HUDEP-2 (cell line): ENCODE measurements around the gene TMSB15C.
"Not testable (repeated sequence)": the region's sequence is repeated elsewhere in the genome, so short reads cannot be mapped to it uniquely, and the experiment has no call there.

Source experiments
- DNase-seq, 76 experiments: peaks; one replicate each; lab custom pipeline; 2025; ENCODE audit not compliant: unreplicated experiment in 76 of 76; lab: John Stamatoyannopoulos, UW

TMSB15C gene

GRCh38 chrX:104054956-104055355 is 21.1 kb downstream of the TMSB15C start:
- DNase-seq: not testable (repeated sequence)

GRCh38 chrX:104047171-104047570 is 28.9 kb downstream of the TMSB15C start:
- DNase-seq: no peak

DNA sequence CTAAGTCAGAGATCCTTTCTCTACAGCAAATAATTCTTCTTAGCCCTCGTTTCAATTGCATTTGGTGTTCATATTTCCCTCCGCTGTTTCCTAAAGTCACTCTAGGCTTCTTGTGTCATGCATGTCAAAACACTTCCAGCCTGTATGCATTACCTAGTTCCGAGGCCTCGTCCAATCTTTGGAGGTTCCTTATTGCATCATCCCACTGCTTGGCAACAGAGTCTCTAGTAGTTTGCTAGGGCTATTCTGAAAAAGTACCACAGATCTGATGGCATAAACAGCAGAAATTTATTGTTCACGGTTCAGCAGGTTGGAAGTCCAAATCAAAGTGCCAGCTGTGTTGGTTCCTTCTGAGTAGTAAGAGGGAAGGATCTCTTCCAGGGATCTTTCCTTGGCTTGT is 30.4 kb downstream of the TMSB15C start:
- DNase-seq: no peak

GRCh38 chrX:104041003-104041402 is 35.0 kb downstream of the TMSB15C start:
- DNase-seq: no peak

DNA sequence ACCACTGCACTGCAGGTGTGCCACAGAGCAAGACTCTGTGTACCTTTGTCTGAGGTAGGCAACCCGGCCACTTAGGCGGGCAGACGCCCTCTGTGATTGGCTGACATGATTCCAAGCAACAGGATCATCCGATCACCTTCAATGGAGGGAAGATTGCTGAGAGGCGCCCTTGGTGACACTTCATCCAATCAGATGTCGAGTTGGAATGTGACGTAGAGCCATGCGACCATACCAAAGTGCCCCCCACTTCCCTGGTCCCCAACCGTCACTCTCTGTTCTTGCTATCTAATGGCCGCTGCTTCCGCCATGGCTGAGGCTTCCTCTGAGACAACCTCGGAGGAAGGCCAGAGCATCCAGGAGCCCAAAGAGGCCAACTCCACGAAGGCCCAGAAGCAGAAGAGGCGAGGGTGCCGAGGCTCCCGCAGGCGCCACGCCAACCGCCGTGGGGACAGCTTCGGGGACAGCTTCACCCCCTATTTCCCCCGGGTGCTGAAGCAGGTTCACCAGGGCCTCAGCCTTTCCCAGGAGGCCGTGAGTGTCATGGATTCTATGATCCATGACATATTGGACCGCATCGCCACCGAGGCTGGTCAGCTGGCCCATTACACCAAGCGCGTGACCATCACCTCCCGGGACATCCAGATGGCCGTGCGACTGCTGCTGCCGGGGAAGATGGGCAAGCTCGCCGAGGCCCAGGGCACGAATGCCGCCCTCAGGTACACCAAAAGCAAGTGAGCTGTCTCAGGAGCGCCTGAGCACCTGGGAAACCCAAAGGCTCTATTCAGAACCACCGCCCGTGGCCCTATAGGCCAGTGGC is 36.1 kb downstream of the TMSB15C start, which contains the start of gene H2BW2:
Gene H2BW2, plus strand, starts transcription at position 268 of the 817 bp plus-strand sequence. Its CDS starts 39 bp downstream, at position 307.
- DNase-seq: no peak
